Stomach smooth muscle (tissue), 2 donors: Measurements from ENCODE around the gene FAM184B.

Experiments
- H3K27ac ChIP-seq: one replicate; pipeline ENCODE4 v1.7.0; 2013; ENCODE audit warnings: mild to moderate bottlenecking, low read length, inconsistent platforms
- H3K27me3 ChIP-seq, 2 donors: one replicate each; pipeline ENCODE4 v1.7.0; 2013; ENCODE audit warnings: low read length in 2 of 2; ENCODE audit not compliant: insufficient read depth in 2 of 2, control insufficient read depth in 1 of 2
- H3K36me3 ChIP-seq, 2 donors: one replicate each; pipeline ENCODE4 v1.7.0; 2013; ENCODE audit warnings: low read length in 2 of 2; ENCODE audit not compliant: control insufficient read depth in 2 of 2, insufficient read depth in 2 of 2
- H3K4me1 ChIP-seq: one replicate; pipeline ENCODE4 v1.7.0; 2013; ENCODE audit warnings: low read length; ENCODE audit not compliant: control insufficient read depth, insufficient read depth
- H3K4me3 ChIP-seq, 2 donors: one replicate each; pipeline ENCODE4 v1.7.0; 2013; ENCODE audit warnings: low read length in 2 of 2
- H3K9ac ChIP-seq, 2 donors: one replicate each; pipeline ENCODE4 v1.7.0; 2013; ENCODE audit warnings: low read length in 2 of 2, mild to moderate bottlenecking in 1 of 2
- H3K9me3 ChIP-seq, 2 donors: one replicate each; pipeline ENCODE4 v1.7.0; 2013; ENCODE audit warnings: low read length in 2 of 2; ENCODE audit not compliant: control insufficient read depth in 2 of 2
- donor health status: healthy.
- donor health status: Pancreatic carcinoma.

Gene FAM184B

GRCh38 chr4:17682222-17682566 is 99.2 kb downstream of the FAM184B start:
- H3K27me3 ChIP-seq, result no peaks in the 10 kb centered on the region
- no peaks in the 10 kb centered on the region for H3K9me3 ChIP-seq
- no peak overlapping the region for H3K4me3 ChIP-seq
- H3K27ac ChIP-seq, result no peak overlapping the region
- H3K36me3 ChIP-seq, result no peaks in the 10 kb centered on the region
- no peak overlapping the region for H3K9ac ChIP-seq
- H3K4me1 ChIP-seq, result no peaks in the 10 kb centered on the region

- no peaks in the 10 kb centered on the region for H3K9me3 ChIP-seq
- H3K36me3 ChIP-seq, result no peaks in the 10 kb centered on the region
- H3K4me1 ChIP-seq, result no peaks in the 10 kb centered on the region
- no peak overlapping the region for H3K4me3 ChIP-seq
- no peak overlapping the region for H3K9ac ChIP-seq
- H3K27me3 ChIP-seq, result no peaks in the 10 kb centered on the region
- H3K27ac ChIP-seq, result no peak overlapping the region
These were observed 99.9 kb downstream of the FAM184B start for GRCh38 chr4:17681281-17682221.

GRCh38 chr4:17680559-17681280 is 100.7 kb downstream of the FAM184B start:
- Histone ChIP-seq H3K36me3 (no peaks in the 10 kb centered on the region), H3K27ac (no peak overlapping the region), H3K27me3 (no peaks in the 10 kb centered on the region), H3K9ac (no peak overlapping the region), H3K4me1 (no peaks in the 10 kb centered on the region), H3K4me3 (no peak overlapping the region), H3K9me3 (no peaks in the 10 kb centered on the region)

DNA sequence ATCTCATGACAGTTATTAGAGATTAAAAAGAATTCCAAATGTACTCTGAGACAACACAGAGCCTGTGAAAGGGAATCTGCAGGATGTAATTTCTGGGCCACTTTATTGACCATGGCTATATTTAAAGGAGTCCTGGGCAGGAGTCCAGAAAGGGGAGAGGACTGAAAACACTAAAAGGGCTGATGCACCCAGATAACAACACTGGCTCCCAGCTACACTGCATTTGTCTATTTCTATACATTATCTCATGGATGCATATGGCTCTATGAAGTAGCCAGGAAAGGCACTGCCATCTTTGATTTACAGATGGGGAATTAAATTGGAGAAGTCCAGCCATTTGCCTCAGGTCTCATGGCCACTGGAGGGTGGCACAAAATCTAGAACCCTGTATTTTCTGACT is 111.0 kb downstream of the FAM184B start:
- Histone ChIP-seq H3K4me1 (no peaks in the 10 kb centered on the region), H3K9me3 (no peaks in the 10 kb centered on the region), H3K9ac (no peak overlapping the region), H3K27me3 (peaks cover 0 to 2% of the 10 kb centered on the region in 2 donors), H3K4me3 (no peak overlapping the region), H3K36me3 (no peaks in the 10 kb centered on the region), H3K27ac (no peak overlapping the region)

DNA sequence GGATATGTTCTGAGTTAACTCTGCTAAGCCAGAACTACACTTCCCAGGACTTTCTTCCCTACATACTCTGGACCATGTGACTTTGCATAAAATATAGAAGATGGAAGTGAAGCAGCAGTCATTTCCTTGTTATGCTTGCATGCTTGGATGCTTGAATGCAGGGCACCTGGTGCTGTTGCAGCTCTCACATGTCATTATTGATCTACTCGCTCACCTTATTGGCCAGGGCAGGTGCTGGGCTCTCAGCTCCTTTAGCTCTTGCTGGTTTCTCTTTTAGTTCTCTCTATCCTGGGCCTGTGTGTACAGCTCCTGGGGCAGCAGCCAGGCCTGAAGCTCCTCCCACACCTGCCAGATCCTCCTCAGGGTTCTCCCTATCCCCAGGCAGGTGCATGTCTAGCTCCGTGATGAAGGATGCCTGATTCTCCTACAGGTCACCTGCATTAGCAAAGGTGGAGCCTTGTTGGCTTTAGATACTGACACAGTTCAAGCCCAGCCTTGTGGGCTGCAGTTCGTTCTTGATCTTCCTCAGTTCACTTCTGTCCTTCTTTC is 113.7 kb downstream of the FAM184B start:
- Histone ChIP-seq H3K9ac (no peak overlapping the region), H3K27ac (no peak overlapping the region), H3K36me3 (no peaks in the 10 kb centered on the region), H3K4me1 (no peaks in the 10 kb centered on the region), H3K9me3 (no peaks in the 10 kb centered on the region), H3K27me3 (peaks cover 0 to 2% of the 10 kb centered on the region in 2 donors), H3K4me3 (no peak overlapping the region)

- Histone ChIP-seq H3K4me1 (no peaks in the 10 kb centered on the region), H3K36me3 (no peaks in the 10 kb centered on the region), H3K9me3 (no peaks in the 10 kb centered on the region), H3K9ac (no peak overlapping the region), H3K27ac (no peak overlapping the region), H3K4me3 (no peak overlapping the region), H3K27me3 (peaks cover 0 to 2% of the 10 kb centered on the region in 2 donors)
These were observed 114.2 kb downstream of the FAM184B start for GRCh38 chr4:17667253-17667652.

DNA sequence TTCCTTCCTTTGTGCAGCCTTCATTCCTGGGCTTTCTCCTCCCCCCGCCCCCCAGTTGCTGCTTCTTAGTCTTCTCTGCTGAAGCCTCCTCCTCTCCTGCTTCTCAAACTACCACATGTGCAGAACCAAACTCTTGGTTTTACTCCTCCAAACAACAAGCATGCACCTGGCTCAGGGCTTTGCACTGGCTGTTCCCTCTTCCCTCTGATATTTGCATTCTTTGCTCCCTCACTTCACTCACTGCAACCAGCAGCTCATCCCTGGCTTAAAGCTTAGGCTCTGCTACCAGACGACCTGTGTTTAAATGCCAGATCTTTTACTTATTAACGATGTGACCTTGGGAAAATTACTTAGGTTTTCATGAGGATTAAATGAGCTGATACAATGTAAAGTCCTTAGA is 115.6 kb downstream of the FAM184B start:
- Histone ChIP-seq H3K4me3 (no peak overlapping the region), H3K27ac (no peak overlapping the region)

DNA sequence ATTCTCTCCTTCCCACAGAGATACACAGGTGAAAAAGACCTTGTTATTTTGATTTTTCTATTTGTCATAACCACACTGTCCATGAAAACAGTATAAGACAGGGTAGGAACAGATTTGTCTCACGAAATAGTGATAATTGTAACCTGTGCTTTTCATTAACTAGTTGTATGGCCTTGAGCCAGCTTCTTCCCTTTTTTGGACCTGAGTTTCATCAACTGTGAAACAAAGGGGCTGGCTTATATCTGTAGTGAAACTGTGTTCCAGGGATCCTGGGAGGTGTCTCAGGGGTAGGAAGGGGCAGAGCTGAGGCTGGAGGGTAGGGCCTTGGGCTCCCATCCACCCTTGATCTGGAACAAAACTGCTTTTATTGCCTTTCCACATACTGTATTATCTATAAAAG is 116.1 kb downstream of the FAM184B start:
- Histone ChIP-seq H3K27me3 (peaks cover 0 to 2% of the 10 kb centered on the region in 2 donors), H3K36me3 (no peaks in the 10 kb centered on the region), H3K27ac (no peak overlapping the region), H3K9ac (no peak overlapping the region), H3K4me1 (no peaks in the 10 kb centered on the region), H3K4me3 (no peak overlapping the region), H3K9me3 (no peaks in the 10 kb centered on the region)

More for the DNA sequence above, 115.6 kb downstream of the FAM184B start:
- Histone ChIP-seq H3K4me1 (no peaks in the 10 kb centered on the region), H3K36me3 (no peaks in the 10 kb centered on the region), H3K9ac (no peak overlapping the region), H3K9me3 (no peaks in the 10 kb centered on the region), H3K27me3 (peaks cover 0 to 2% of the 10 kb centered on the region in 2 donors)

GRCh38 chr4:17664755-17665154 is 116.7 kb downstream of the FAM184B start:
- no peak overlapping the region for H3K9ac ChIP-seq
- no peak overlapping the region for H3K4me3 ChIP-seq
- no peaks in the 10 kb centered on the region for H3K36me3 ChIP-seq
- H3K9me3 ChIP-seq, result no peaks in the 10 kb centered on the region
- H3K27ac ChIP-seq, result no peak overlapping the region
- peaks cover 0 to 2% of the 10 kb centered on the region in 2 donors for H3K27me3 ChIP-seq
- H3K4me1 ChIP-seq, result no peaks in the 10 kb centered on the region

- Histone ChIP-seq H3K4me1 (no peaks in the 10 kb centered on the region), H3K9ac (no peak overlapping the region), H3K27me3 (no peaks in the 10 kb centered on the region)
These were observed 118.7 kb downstream of the FAM184B start for GRCh38 chr4:17662694-17663093.

More at GRCh38 chr4:17662694-17663093, 118.7 kb downstream of the FAM184B start:
- no peaks in the 10 kb centered on the region for H3K36me3 ChIP-seq
- H3K4me3 ChIP-seq, result no peak overlapping the region
- H3K27ac ChIP-seq, result no peak overlapping the region
- H3K9me3 ChIP-seq, result no peaks in the 10 kb centered on the region
